Measurements from ENCODE around the gene TC2N.

DNA sequence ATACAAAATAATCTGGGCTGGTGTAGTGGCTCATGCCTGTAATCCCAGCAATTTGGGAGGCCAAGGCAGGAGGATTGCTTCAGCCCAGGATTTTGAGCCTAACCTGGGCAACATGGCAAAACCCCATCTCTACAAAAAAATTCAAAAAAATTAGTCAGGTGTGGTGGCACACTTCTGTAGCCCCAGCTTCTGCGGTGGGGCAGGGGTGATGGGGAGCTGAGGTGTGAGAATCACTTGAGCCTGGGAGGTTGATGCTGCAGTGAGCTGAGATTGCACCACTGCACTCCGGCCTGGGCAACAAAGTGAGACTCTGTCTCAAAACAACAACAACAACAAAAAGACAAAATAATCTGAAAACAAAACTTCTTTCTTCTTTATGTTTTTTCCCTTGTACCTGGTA lies 66.0 kb downstream of the TC2N start:
- TF ChIP-seq, protein P1, sequence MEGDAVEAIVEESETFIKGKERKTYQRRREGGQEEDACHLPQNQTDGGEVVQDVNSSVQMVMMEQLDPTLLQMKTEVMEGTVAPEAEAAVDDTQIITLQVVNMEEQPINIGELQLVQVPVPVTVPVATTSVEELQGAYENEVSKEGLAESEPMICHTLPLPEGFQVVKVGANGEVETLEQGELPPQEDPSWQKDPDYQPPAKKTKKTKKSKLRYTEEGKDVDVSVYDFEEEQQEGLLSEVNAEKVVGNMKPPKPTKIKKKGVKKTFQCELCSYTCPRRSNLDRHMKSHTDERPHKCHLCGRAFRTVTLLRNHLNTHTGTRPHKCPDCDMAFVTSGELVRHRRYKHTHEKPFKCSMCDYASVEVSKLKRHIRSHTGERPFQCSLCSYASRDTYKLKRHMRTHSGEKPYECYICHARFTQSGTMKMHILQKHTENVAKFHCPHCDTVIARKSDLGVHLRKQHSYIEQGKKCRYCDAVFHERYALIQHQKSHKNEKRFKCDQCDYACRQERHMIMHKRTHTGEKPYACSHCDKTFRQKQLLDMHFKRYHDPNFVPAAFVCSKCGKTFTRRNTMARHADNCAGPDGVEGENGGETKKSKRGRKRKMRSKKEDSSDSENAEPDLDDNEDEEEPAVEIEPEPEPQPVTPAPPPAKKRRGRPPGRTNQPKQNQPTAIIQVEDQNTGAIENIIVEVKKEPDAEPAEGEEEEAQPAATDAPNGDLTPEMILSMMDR (IDR thresholded peaks at IDR 0.05 in 2 of 3, conservative IDR thresholded peaks at IDR 0.05 in 1 of 3; ENCODE audit: borderline replicate concordance in 1 of 3, insufficient read depth in 1 of 3, low read depth in 2 of 3, low read length in 2 of 3): no peak
- TF ChIP-seq ZNF274 (IDR thresholded peaks at IDR 0.05; ENCODE audit: low read depth, low read length): no peak
- no peak for TF ChIP-seq EZH2 (IDR thresholded peaks at IDR 0.05)
- no peak for TF ChIP-seq POLR2A (IDR thresholded peaks at IDR 0.05; ENCODE audit: borderline replicate concordance, extremely low read depth, insufficient read depth, insufficient read length)
- TF ChIP-seq POLR2AphosphoS5 (IDR thresholded peaks at IDR 0.05; ENCODE audit: low read depth, low read length): no peak
- TF ChIP-seq ELF1 (IDR thresholded peaks at IDR 0.05; ENCODE audit: borderline replicate concordance, low read depth): no peak
- TF ChIP-seq RAD21 (IDR thresholded peaks at IDR 0.05; ENCODE audit: low read depth): no peak
- TF ChIP-seq EZH2phosphoT487 (IDR thresholded peaks at IDR 0.05; ENCODE audit: borderline replicate concordance): no peak
- TF ChIP-seq, protein P2, sequence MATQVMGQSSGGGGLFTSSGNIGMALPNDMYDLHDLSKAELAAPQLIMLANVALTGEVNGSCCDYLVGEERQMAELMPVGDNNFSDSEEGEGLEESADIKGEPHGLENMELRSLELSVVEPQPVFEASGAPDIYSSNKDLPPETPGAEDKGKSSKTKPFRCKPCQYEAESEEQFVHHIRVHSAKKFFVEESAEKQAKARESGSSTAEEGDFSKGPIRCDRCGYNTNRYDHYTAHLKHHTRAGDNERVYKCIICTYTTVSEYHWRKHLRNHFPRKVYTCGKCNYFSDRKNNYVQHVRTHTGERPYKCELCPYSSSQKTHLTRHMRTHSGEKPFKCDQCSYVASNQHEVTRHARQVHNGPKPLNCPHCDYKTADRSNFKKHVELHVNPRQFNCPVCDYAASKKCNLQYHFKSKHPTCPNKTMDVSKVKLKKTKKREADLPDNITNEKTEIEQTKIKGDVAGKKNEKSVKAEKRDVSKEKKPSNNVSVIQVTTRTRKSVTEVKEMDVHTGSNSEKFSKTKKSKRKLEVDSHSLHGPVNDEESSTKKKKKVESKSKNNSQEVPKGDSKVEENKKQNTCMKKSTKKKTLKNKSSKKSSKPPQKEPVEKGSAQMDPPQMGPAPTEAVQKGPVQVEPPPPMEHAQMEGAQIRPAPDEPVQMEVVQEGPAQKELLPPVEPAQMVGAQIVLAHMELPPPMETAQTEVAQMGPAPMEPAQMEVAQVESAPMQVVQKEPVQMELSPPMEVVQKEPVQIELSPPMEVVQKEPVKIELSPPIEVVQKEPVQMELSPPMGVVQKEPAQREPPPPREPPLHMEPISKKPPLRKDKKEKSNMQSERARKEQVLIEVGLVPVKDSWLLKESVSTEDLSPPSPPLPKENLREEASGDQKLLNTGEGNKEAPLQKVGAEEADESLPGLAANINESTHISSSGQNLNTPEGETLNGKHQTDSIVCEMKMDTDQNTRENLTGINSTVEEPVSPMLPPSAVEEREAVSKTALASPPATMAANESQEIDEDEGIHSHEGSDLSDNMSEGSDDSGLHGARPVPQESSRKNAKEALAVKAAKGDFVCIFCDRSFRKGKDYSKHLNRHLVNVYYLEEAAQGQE (IDR thresholded peaks at IDR 0.05; ENCODE audit: low read depth): no peak
